Measurements from ENCODE around the gene CEP112.
A peak's percentile ranks its signal among the peaks of the same experiment; 100 is the strongest.

Gene CEP112

DNA sequence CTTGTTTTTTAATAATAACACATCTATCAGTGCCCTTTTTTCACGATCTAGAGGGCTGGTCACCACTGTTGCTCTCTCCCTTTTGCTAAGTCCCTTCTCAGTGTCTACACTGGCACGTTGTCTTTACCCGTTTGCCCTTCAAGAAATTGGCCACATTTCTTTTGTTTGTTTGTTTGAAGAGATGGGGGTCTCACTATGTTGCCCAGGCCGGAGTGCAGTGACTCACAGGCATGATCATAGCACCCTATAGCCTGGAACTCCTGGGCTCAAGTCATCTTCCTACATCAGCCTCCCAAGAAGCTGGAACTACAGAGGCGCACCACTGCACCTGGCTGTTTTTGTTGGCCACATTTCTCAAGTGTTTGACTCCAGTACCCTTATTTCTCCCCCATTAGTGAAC lies 492.5 kb downstream of the CEP112 start:
- Mint-ChIP-seq H3K27me3 (ENCODE audit: low read depth) (no peaks in the 10 kb centered on the region), H3K27ac (peak overlapping the region in 1 of 3 experiments; percentile 82), H3K36me3 (ENCODE audit: low read depth) (peaks cover 7% of the 10 kb centered on the region), H3K4me1 (peaks cover 29% of the 10 kb centered on the region), H3K4me3 (no peak overlapping the region), H3K9me3 (no peaks in the 10 kb centered on the region)
- TF ChIP-seq, protein P1, sequence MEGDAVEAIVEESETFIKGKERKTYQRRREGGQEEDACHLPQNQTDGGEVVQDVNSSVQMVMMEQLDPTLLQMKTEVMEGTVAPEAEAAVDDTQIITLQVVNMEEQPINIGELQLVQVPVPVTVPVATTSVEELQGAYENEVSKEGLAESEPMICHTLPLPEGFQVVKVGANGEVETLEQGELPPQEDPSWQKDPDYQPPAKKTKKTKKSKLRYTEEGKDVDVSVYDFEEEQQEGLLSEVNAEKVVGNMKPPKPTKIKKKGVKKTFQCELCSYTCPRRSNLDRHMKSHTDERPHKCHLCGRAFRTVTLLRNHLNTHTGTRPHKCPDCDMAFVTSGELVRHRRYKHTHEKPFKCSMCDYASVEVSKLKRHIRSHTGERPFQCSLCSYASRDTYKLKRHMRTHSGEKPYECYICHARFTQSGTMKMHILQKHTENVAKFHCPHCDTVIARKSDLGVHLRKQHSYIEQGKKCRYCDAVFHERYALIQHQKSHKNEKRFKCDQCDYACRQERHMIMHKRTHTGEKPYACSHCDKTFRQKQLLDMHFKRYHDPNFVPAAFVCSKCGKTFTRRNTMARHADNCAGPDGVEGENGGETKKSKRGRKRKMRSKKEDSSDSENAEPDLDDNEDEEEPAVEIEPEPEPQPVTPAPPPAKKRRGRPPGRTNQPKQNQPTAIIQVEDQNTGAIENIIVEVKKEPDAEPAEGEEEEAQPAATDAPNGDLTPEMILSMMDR (IDR thresholded peaks at IDR 0.05; ENCODE audit: unreplicated experiment in 3 of 3) = no peak

- H3K4me3 Mint-ChIP-seq = peak overlapping the region; percentile 68 to 72 (median 72)
- TF ChIP-seq, protein P1 (IDR thresholded peaks at IDR 0.05; ENCODE audit: unreplicated experiment in 3 of 3) = no peak
- peaks cover 29% of the 10 kb centered on the region for H3K4me1 Mint-ChIP-seq
- H3K27ac Mint-ChIP-seq = peak overlapping the region; percentile 61 to 93 (median 82)
- no peaks in the 10 kb centered on the region for H3K9me3 Mint-ChIP-seq
- H3K36me3 Mint-ChIP-seq (ENCODE audit: low read depth) = peaks cover 7% of the 10 kb centered on the region
- no peaks in the 10 kb centered on the region for H3K27me3 Mint-ChIP-seq (ENCODE audit: low read depth)
These were observed 493.4 kb downstream of the CEP112 start for GRCh38 chr17:65698381-65699061.

GRCh38 chr17:65697661-65698060 lies 494.3 kb downstream of the CEP112 start:
- H3K9me3 Mint-ChIP-seq = no peaks in the 10 kb centered on the region
- TF ChIP-seq, protein P1 (IDR thresholded peaks at IDR 0.05; ENCODE audit: unreplicated experiment in 3 of 3) = no peak
- H3K27ac Mint-ChIP-seq = peak overlapping the region; percentile 61 to 93 (median 82)
- peak overlapping the region in 2 of 3 experiments; percentile 6 to 72 for H3K4me3 Mint-ChIP-seq
- no peaks in the 10 kb centered on the region for H3K27me3 Mint-ChIP-seq (ENCODE audit: low read depth)
- peaks cover 29% of the 10 kb centered on the region for H3K4me1 Mint-ChIP-seq
- H3K36me3 Mint-ChIP-seq (ENCODE audit: low read depth) = peaks cover 7% of the 10 kb centered on the region

- H3K4me3 Mint-ChIP-seq = peak overlapping the region in 1 of 3 experiments; percentile 67
- TF ChIP-seq, protein P1 (IDR thresholded peaks at IDR 0.05; ENCODE audit: unreplicated experiment in 3 of 3) = no peak
- no peaks in the 10 kb centered on the region for H3K9me3 Mint-ChIP-seq
- H3K4me1 Mint-ChIP-seq = peaks cover 29% of the 10 kb centered on the region
- H3K27ac Mint-ChIP-seq = peak overlapping the region; percentile 0 to 82 (median 18)
- H3K36me3 Mint-ChIP-seq (ENCODE audit: low read depth) = peaks cover 4% of the 10 kb centered on the region
- no peaks in the 10 kb centered on the region for H3K27me3 Mint-ChIP-seq (ENCODE audit: low read depth)
These were observed 495.1 kb downstream of the CEP112 start for GRCh38 chr17:65696739-65697394.

- Mint-ChIP-seq H3K27me3 (ENCODE audit: low read depth) (no peaks in the 10 kb centered on the region), H3K36me3 (ENCODE audit: low read depth) (no peaks in the 10 kb centered on the region), H3K27ac (no peak overlapping the region), H3K4me1 (peaks cover 29% of the 10 kb centered on the region), H3K4me3 (no peak overlapping the region), H3K9me3 (no peaks in the 10 kb centered on the region)
- TF ChIP-seq, protein P1 (IDR thresholded peaks at IDR 0.05; ENCODE audit: unreplicated experiment in 3 of 3) = no peak
These were observed 497.3 kb downstream of the CEP112 start for GRCh38 chr17:65694601-65695000.
